ENCODE results near the gene NXF2B. TPM values are rescaled to one million over a fixed set of nuclear protein-coding genes. Genes with fewer than 3 reads are reported as not detected.
"Not testable (repeated sequence)": the region's sequence is repeated elsewhere in the genome, so short reads cannot be mapped to it uniquely, and the experiment has no call there.

NXF2B gene
- 1 to 10 TPM; 1.3 to 1.6 TPM for total RNA-seq
- not detected for polyA plus RNA-seq (2013, experiment 1 of 2)
- not detected for polyA plus RNA-seq (2013, experiment 2 of 2)
- long read RNA-seq, experiment 1: 0 reads
- long read RNA-seq, experiment 2: 0 reads
- long read RNA-seq, experiment 3: 0 reads
- long read RNA-seq, experiment 4: 0 reads

- not testable (repeated sequence) for H3K36me3 Mint-ChIP-seq (ENCODE audit: low read depth); H3K27ac Mint-ChIP-seq; H3K4me3 Mint-ChIP-seq; H3K27me3 ChIP-seq (ENCODE audit: control insufficient read depth, insufficient read depth, low read length, poor library complexity, severe bottlenecking); H3K9me3 ChIP-seq (ENCODE audit: control insufficient read depth, low read length); H3K4me1 ChIP-seq (ENCODE audit: control insufficient read depth, insufficient read depth, low read length); H3K9ac ChIP-seq (ENCODE audit: extremely low read depth, low read length, poor library complexity, severe bottlenecking); DNase-seq; H3K9me3 Mint-ChIP-seq; H3K4me1 Mint-ChIP-seq; H3K36me3 ChIP-seq (ENCODE audit: control insufficient read depth, insufficient read depth, low read length); H3K4me3 ChIP-seq (ENCODE audit: low read length); H3K27ac ChIP-seq (ENCODE audit: low read depth, low read length); H3K27me3 Mint-ChIP-seq (ENCODE audit: insufficient read depth)
- WGBS, 2 experiments (ENCODE audit: insufficient coverage in 1 of 2, insufficient read length in 1 of 2): no CpG with 5 or more reads among the region's 11 CpGs
Observed at GRCh38 chrX:102439908-102440307, at the start of gene NXF2B. Gene NXF2B (minus strand): TSS chrX:102440008. CDS start chrX:102380036, 59,972 bp downstream.

- not testable (repeated sequence) for H3K4me3 Mint-ChIP-seq; H3K27ac ChIP-seq (ENCODE audit: low read depth, low read length); H3K36me3 Mint-ChIP-seq (ENCODE audit: low read depth); H3K36me3 ChIP-seq (ENCODE audit: control insufficient read depth, insufficient read depth, low read length); H3K4me1 Mint-ChIP-seq; H3K27ac Mint-ChIP-seq; H3K27me3 ChIP-seq (ENCODE audit: control insufficient read depth, insufficient read depth, low read length, poor library complexity, severe bottlenecking); H3K9me3 ChIP-seq (ENCODE audit: control insufficient read depth, low read length); H3K9ac ChIP-seq (ENCODE audit: extremely low read depth, low read length, poor library complexity, severe bottlenecking); H3K4me3 ChIP-seq (ENCODE audit: low read length); H3K27me3 Mint-ChIP-seq (ENCODE audit: insufficient read depth); H3K9me3 Mint-ChIP-seq; DNase-seq; H3K4me1 ChIP-seq (ENCODE audit: control insufficient read depth, insufficient read depth, low read length)
- no CpG with 5 or more reads among the region's 5 CpGs for WGBS, 2 experiments (ENCODE audit: insufficient coverage in 1 of 2, insufficient read length in 1 of 2)
Observed at GRCh38 chrX:102478765-102479164, 39.0 kb upstream of the NXF2B start.

- not testable (repeated sequence) for H3K4me1 ChIP-seq (ENCODE audit: control insufficient read depth, insufficient read depth, low read length); H3K36me3 ChIP-seq (ENCODE audit: control insufficient read depth, insufficient read depth, low read length); H3K4me3 Mint-ChIP-seq; H3K9me3 Mint-ChIP-seq; DNase-seq; H3K27me3 Mint-ChIP-seq (ENCODE audit: insufficient read depth); H3K27ac ChIP-seq (ENCODE audit: low read depth, low read length); H3K9ac ChIP-seq (ENCODE audit: extremely low read depth, low read length, poor library complexity, severe bottlenecking); H3K27ac Mint-ChIP-seq; H3K4me1 Mint-ChIP-seq; H3K36me3 Mint-ChIP-seq (ENCODE audit: low read depth); H3K27me3 ChIP-seq (ENCODE audit: control insufficient read depth, insufficient read depth, low read length, poor library complexity, severe bottlenecking); H3K4me3 ChIP-seq (ENCODE audit: low read length); H3K9me3 ChIP-seq (ENCODE audit: control insufficient read depth, low read length)
- 83% methylated on average over 3 of the region's 17 CpGs; no CpG with 5 or more reads in 1 of the 2 experiments for WGBS, 2 experiments (ENCODE audit: insufficient coverage in 1 of 2, insufficient read length in 1 of 2)
Observed at GRCh38 chrX:102471762-102472220, 32.0 kb upstream of the NXF2B start, which contains the start of gene TCP11X2. Gene TCP11X2 (minus strand): TSS chrX:102471812.

GRCh38 chrX:102470215-102470614, 30.4 kb upstream of the NXF2B start:
- not testable (repeated sequence) for H3K36me3 Mint-ChIP-seq (ENCODE audit: low read depth); H3K27me3 Mint-ChIP-seq (ENCODE audit: insufficient read depth); H3K9me3 ChIP-seq (ENCODE audit: control insufficient read depth, low read length); H3K4me3 Mint-ChIP-seq; H3K9ac ChIP-seq (ENCODE audit: extremely low read depth, low read length, poor library complexity, severe bottlenecking); H3K36me3 ChIP-seq (ENCODE audit: control insufficient read depth, insufficient read depth, low read length); H3K9me3 Mint-ChIP-seq; H3K4me1 Mint-ChIP-seq; H3K4me3 ChIP-seq (ENCODE audit: low read length); H3K27me3 ChIP-seq (ENCODE audit: control insufficient read depth, insufficient read depth, low read length, poor library complexity, severe bottlenecking); H3K4me1 ChIP-seq (ENCODE audit: control insufficient read depth, insufficient read depth, low read length); H3K27ac ChIP-seq (ENCODE audit: low read depth, low read length); H3K27ac Mint-ChIP-seq; DNase-seq
- WGBS, 2 experiments (ENCODE audit: insufficient coverage in 1 of 2, insufficient read length in 1 of 2): no CpG with 5 or more reads among the region's 3 CpGs

GRCh38 chrX:102458615-102459014, 18.8 kb upstream of the NXF2B start:
- not testable (repeated sequence) for H3K4me1 ChIP-seq (ENCODE audit: control insufficient read depth, insufficient read depth, low read length); H3K4me3 Mint-ChIP-seq; H3K27me3 ChIP-seq (ENCODE audit: control insufficient read depth, insufficient read depth, low read length, poor library complexity, severe bottlenecking); H3K27ac ChIP-seq (ENCODE audit: low read depth, low read length); H3K36me3 ChIP-seq (ENCODE audit: control insufficient read depth, insufficient read depth, low read length); H3K9me3 ChIP-seq (ENCODE audit: control insufficient read depth, low read length); H3K4me1 Mint-ChIP-seq; H3K9ac ChIP-seq (ENCODE audit: extremely low read depth, low read length, poor library complexity, severe bottlenecking); H3K9me3 Mint-ChIP-seq; H3K4me3 ChIP-seq (ENCODE audit: low read length); H3K36me3 Mint-ChIP-seq (ENCODE audit: low read depth); H3K27ac Mint-ChIP-seq; H3K27me3 Mint-ChIP-seq (ENCODE audit: insufficient read depth); DNase-seq
- WGBS, 2 experiments (ENCODE audit: insufficient coverage in 1 of 2, insufficient read length in 1 of 2): no CpG with 5 or more reads among the region's 4 CpGs

- H3K4me1 ChIP-seq (ENCODE audit: control insufficient read depth, insufficient read depth, low read length); H3K9ac ChIP-seq (ENCODE audit: extremely low read depth, low read length, poor library complexity, severe bottlenecking); H3K4me1 Mint-ChIP-seq; DNase-seq; H3K36me3 Mint-ChIP-seq (ENCODE audit: low read depth); H3K27ac ChIP-seq (ENCODE audit: low read depth, low read length); H3K4me3 Mint-ChIP-seq; H3K9me3 Mint-ChIP-seq; H3K9me3 ChIP-seq (ENCODE audit: control insufficient read depth, low read length); H3K27me3 Mint-ChIP-seq (ENCODE audit: insufficient read depth); H3K27ac Mint-ChIP-seq; H3K36me3 ChIP-seq (ENCODE audit: control insufficient read depth, insufficient read depth, low read length); H3K27me3 ChIP-seq (ENCODE audit: control insufficient read depth, insufficient read depth, low read length, poor library complexity, severe bottlenecking); H3K4me3 ChIP-seq (ENCODE audit: low read length): not testable (repeated sequence)
- WGBS, 2 experiments (ENCODE audit: insufficient coverage in 1 of 2, insufficient read length in 1 of 2): no CpG with 5 or more reads among the region's 4 CpGs
Observed at GRCh38 chrX:102414493-102414892, 25.3 kb downstream of the NXF2B start.

All from endodermal cell (in vitro differentiated cells).